Thyroid gland (tissue), 4 donors: ENCODE results near the gene MOCOS. TPM values are rescaled to one million over a fixed set of nuclear protein-coding genes. Genes with fewer than 3 reads are reported as not detected.
A peak's percentile ranks its signal among the peaks of the same experiment; 100 is the strongest.

Experiments
- DNase-seq, 2 donors: peaks; one replicate each; pipeline ENCODE4 v3.0.0-alpha.2; 2019
- H3K27ac ChIP-seq, 3 donors: fragments of 200-600 bp; sonication (generic); 1 replicate in 2 of 3; 2 replicates in 1 of 3; pipeline ENCODE4 v1.5.1; 2016 to 2019; ENCODE audit warnings: mild to moderate bottlenecking in 1 of 3, moderate library complexity in 1 of 3
- H3K27me3 ChIP-seq: fragments of 200-600 bp; sonication (generic); one replicate; pipeline ENCODE4 v1.5.1; 2019
- H3K36me3 ChIP-seq, 2 donors: fragments of 200-600 bp; sonication (generic); one replicate each; pipeline ENCODE4 v1.5.1; 2016 to 2019
- H3K4me1 ChIP-seq, 2 donors: fragments of 200-600 bp; sonication (generic); one replicate each; pipeline ENCODE4 v1.5.1; 2017 to 2019
- H3K4me3 ChIP-seq, 3 donors: fragments of 200-600 bp; sonication (generic); replicated peaks in 1 of 3; 1 replicate in 2 of 3; 2 replicates in 1 of 3; pipeline ENCODE4 v1.5.1; 2016; ENCODE audit warnings: mild to moderate bottlenecking in 1 of 3
- H3K9me3 ChIP-seq: fragments of 200-600 bp; sonication (generic); one replicate; pipeline ENCODE4 v1.5.1; 2017
- POLR2A ChIP-seq, 2 donors: fragments of 450-650 bp; IDR thresholded peaks; one replicate each; pipeline ENCODE4 v1.6.1; 2017; ENCODE audit warnings: antibody characterized with exemption in 2 of 2, mild to moderate bottlenecking in 2 of 2, moderate library complexity in 1 of 2
- WGBS, 2 donors: methylation state at CpG; one replicate each; pipeline ENCODE4 v1.1.5; 2017; 5-methylcytosine and 5-hydroxymethylcytosine counted together
- intact Hi-C: fragments of 100-400 bp; cut with DNase I; formaldehyde crosslinking; loops from one replicate; pipeline ENCODE4 v1.15.1; 2023
- total RNA-seq, 4 donors: library from RNA; depleted of rRNA; stranded (reverse); fragments of >200 nt; gene quantifications; one replicate each; pipeline ENCODE4 v1.2.3, GENCODE V29; 2016
- TF ChIP-seq, protein P1 (sequence below), 6 experiments: fragments of 200-600 bp in 3 of 6; fragments of 450-650 bp in 3 of 6; sonication (generic) in 3 of 6; IDR thresholded peaks; one replicate each; pipeline ENCODE4 v1.5.1; 2016 to 2019; ENCODE audit warnings: antibody characterized with exemption in 6 of 6, mild to moderate bottlenecking in 2 of 6, inconsistent platforms in 1 of 6, moderate library complexity in 1 of 6

The MOCOS gene
- 1 to 10 TPM in 1 of 4 donors, under 1 TPM in 3; 0.45 to 1.0 (median 0.75) TPM for total RNA-seq

DNA sequence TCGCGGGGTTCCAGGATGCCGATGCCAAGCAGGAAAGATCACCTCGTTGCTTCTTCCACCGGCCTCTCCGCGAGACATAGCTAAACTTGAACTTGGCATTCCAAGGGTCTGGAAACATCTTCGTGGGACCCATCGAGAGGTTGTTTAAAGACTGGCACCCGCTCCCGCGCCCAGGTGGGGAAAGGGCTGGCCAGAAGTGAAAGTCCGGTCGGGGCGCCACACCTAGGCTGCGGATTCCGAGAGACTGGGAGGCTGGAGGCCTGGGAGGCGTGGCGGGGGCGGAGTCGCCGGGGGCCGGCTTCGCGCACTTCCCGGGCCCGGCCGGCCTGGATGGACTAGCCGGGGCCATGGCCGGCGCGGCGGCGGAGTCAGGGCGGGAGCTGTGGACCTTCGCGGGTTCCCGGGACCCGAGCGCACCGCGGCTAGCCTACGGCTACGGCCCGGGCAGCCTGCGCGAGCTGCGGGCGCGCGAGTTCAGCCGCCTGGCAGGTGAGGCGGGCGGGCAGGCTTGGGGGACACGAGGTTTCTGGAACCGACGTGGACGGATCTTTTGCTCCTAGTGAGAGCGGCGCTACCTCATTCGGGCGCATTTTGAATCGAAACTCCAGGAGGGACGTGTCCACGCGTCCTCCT lies at the start of gene MOCOS:
Gene MOCOS (plus strand): TSS at position 305 of the 633 bp plus-strand sequence. CDS start 43 bp downstream, at position 348.
- DNase-seq: peak; percentile 82 to 85
- Histone ChIP-seq H3K4me1 (peaks cover 4 to 5% of the 10 kb centered on the region in 2 donors), H3K27ac (no peak within 1 kb of the TSS), H3K36me3 (no peaks in the 10 kb centered on the region), H3K9me3 (no peaks in the 10 kb centered on the region), H3K27me3 (no peaks in the 10 kb centered on the region), H3K4me3 (peak within 1 kb of the TSS; percentile 39 to 70 (median 54))
- peak in 1 of 2 donors; percentile 55 for TF ChIP-seq POLR2A (IDR thresholded peaks at IDR 0.05)
- TF ChIP-seq, protein P1, sequence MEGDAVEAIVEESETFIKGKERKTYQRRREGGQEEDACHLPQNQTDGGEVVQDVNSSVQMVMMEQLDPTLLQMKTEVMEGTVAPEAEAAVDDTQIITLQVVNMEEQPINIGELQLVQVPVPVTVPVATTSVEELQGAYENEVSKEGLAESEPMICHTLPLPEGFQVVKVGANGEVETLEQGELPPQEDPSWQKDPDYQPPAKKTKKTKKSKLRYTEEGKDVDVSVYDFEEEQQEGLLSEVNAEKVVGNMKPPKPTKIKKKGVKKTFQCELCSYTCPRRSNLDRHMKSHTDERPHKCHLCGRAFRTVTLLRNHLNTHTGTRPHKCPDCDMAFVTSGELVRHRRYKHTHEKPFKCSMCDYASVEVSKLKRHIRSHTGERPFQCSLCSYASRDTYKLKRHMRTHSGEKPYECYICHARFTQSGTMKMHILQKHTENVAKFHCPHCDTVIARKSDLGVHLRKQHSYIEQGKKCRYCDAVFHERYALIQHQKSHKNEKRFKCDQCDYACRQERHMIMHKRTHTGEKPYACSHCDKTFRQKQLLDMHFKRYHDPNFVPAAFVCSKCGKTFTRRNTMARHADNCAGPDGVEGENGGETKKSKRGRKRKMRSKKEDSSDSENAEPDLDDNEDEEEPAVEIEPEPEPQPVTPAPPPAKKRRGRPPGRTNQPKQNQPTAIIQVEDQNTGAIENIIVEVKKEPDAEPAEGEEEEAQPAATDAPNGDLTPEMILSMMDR (IDR thresholded peaks at IDR 0.05): no peak
- WGBS, 2 donors: 0 to 2% methylated on average over 12 to 13 of the region's 66 CpGs
- intact Hi-C loops: no loop called here

DNA sequence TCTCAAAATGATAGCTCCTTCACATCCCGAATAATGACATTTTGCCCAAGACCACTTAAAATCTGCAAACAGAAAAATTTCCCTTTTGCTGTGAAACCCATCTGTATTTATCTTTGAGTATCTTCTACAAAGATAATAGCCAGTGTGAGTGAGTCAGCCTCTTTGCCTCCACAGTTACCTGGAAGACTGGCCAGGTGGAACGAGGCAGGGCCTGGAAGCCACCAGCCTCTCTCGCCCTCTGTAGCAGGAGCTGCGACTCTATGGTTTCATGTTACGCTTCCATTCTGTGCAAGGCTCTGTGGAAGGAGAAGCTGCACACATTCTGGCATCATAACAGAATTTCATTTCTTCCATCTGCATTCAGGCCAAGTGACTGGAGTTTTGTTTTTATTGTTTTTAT lies 48.1 kb upstream of the MOCOS start:
- TF ChIP-seq, protein P1 (IDR thresholded peaks at IDR 0.05): no peak
- TF ChIP-seq POLR2A (IDR thresholded peaks at IDR 0.05): no peak
- Histone ChIP-seq H3K27me3 (no peaks in the 10 kb centered on the region), H3K36me3 (peaks cover 22 to 43% of the 10 kb centered on the region in 2 donors), H3K4me1 (no peaks in the 10 kb centered on the region), H3K27ac (no peak overlapping the region), H3K4me3 (no peak overlapping the region), H3K9me3 (no peaks in the 10 kb centered on the region)
- intact Hi-C loops: no loop called here
- DNase-seq: no peak
- WGBS, 2 donors: 79 to 85% methylated on average over 5 of the region's 5 CpGs

DNA sequence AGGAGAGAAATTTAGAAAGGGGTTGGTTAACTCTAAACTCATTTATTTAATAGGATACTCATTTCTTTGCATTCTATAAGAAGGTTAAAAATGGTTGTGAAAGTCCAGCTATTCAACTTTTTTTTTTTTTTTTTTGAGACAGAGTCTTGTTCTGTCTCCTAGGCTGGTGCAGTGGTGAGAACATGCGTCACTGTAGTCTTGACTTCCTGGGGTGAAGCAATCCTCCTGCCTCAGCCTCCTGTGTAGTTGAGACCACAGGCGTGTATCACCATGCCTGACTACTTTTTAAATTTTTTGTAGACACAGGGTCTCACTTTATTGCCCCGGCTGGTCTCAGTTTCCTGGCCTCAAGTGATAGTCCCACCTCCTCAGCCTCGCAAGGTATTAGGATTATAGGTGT lies 45.7 kb upstream of the MOCOS start:
- H3K4me3 ChIP-seq: no peak overlapping the region
- no peak for DNase-seq
- WGBS, 2 donors: 96 to 97% methylated on average over 4 of the region's 4 CpGs
- H3K36me3 ChIP-seq: peaks cover 38 to 47% of the 10 kb centered on the region in 2 donors
- intact Hi-C loops: no loop called here
- H3K27ac ChIP-seq: no peak overlapping the region
- H3K4me1 ChIP-seq: no peaks in the 10 kb centered on the region
- TF ChIP-seq, protein P1 (IDR thresholded peaks at IDR 0.05): no peak
- TF ChIP-seq POLR2A (IDR thresholded peaks at IDR 0.05): no peak
- H3K27me3 ChIP-seq: no peaks in the 10 kb centered on the region
- H3K9me3 ChIP-seq: no peaks in the 10 kb centered on the region

DNA sequence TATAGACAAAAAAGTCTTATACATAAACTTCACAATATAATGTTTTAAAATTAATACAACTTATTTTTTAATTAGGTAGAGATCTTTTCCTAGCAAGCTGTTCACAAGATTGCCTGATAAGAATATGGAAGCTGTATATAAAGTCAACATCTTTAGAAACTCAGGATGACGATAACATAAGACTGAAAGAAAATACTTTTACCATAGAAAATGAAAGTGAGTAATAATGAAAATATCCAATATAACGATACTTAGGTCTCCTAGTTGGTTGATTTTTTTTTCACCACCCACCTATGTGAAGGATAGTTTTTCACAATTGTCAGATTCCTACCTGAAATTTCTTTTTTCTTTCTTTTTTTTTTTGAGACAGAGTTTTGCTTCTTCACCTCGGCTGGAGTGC lies 44.5 kb upstream of the MOCOS start:
- H3K36me3 ChIP-seq: peaks cover 36 to 47% of the 10 kb centered on the region in 2 donors
- H3K27ac ChIP-seq: no peak overlapping the region
- H3K9me3 ChIP-seq: no peaks in the 10 kb centered on the region
- H3K27me3 ChIP-seq: no peaks in the 10 kb centered on the region
- no peak for DNase-seq
- no peaks in the 10 kb centered on the region for H3K4me1 ChIP-seq
- 92 to 93% methylated on average over 3 of the region's 3 CpGs for WGBS, 2 donors
- TF ChIP-seq POLR2A (IDR thresholded peaks at IDR 0.05): no peak
- TF ChIP-seq, protein P1 (IDR thresholded peaks at IDR 0.05): no peak
- H3K4me3 ChIP-seq: no peak overlapping the region
- intact Hi-C loops: no loop called here

DNA sequence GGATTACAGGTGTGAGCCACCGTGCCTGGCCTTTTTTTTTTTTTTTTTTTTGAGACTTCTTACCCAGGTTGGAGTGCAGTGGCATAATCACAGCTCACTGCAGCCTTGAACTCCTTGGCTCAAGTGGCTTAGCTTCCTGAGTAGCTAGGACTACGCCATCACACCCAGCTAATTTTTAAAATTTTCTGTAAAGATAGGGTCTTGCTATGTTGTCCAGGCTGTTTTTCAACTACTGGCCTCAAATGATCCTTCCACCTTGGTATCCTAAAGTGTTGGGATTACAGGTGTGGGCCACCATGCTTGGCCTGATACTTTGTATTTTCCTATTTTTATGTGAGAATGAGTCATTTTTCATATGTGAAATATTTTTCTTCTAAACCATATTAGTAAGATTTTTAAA lies 43.9 kb upstream of the MOCOS start:
- TF ChIP-seq, protein P1 (IDR thresholded peaks at IDR 0.05): no peak
- no peak for TF ChIP-seq POLR2A (IDR thresholded peaks at IDR 0.05)
- no peak for DNase-seq
- H3K4me3 ChIP-seq: no peak overlapping the region
- no peak overlapping the region for H3K27ac ChIP-seq
- H3K27me3 ChIP-seq: no peaks in the 10 kb centered on the region
- 91 to 100% methylated on average over 2 of the region's 2 CpGs for WGBS, 2 donors
- H3K36me3 ChIP-seq: peaks cover 41 to 42% of the 10 kb centered on the region in 2 donors
- no peaks in the 10 kb centered on the region for H3K9me3 ChIP-seq
- no peaks in the 10 kb centered on the region for H3K4me1 ChIP-seq
- intact Hi-C loops: no loop called here
